Colonic mucosa (tissue), 4 donors: ENCODE results near the gene LZTFL1. TPM values are rescaled to one million over a fixed set of nuclear protein-coding genes. Genes with fewer than 3 reads are reported as not detected.

Experiments
- DNase-seq: peaks from one replicate; pipeline ENCODE4 v3.0.0-alpha.2; 2020
- H3K27ac ChIP-seq: fragments of 200-600 bp; one replicate; pipeline ENCODE4 v1.8.0; 2021
- H3K27me3 ChIP-seq: fragments of 200-600 bp; one replicate; pipeline ENCODE4 v1.8.0; 2021
- H3K36me3 ChIP-seq: fragments of 200-600 bp; one replicate; pipeline ENCODE4 v1.8.0; 2021
- H3K4me1 ChIP-seq: fragments of 200-600 bp; one replicate; pipeline ENCODE4 v1.8.0; 2021; ENCODE audit warnings: mild to moderate bottlenecking
- H3K4me3 ChIP-seq: fragments of 200-600 bp; one replicate; pipeline ENCODE4 v1.8.0; 2021
- H3K9ac ChIP-seq, 2 donors: one replicate each; pipeline ENCODE4 v1.7.0; 2013; ENCODE audit warnings: control low read depth in 2 of 2, low read depth in 2 of 2, low read length in 2 of 2
- H3K9me3 ChIP-seq: fragments of 200-600 bp; one replicate; pipeline ENCODE4 v1.8.0; 2021
- intact Hi-C: fragments of 100-400 bp; cut with DNase I; formaldehyde crosslinking; loops from one replicate; pipeline ENCODE4 v1.14.1; 2022
- total RNA-seq, 2 donors: library from RNA; stranded (reverse); fragmentation: NEBNext Ultra II Directional in 1 of 2; extraction: Animal tissue kit (Norgen Biotek cat#: 25700) in 1 of 2; gene quantifications; one replicate each; pipeline ENCODE4 v1.2.1, GENCODE V29; 2021
- TF ChIP-seq, protein P1 (sequence below): fragments of 200-600 bp; IDR thresholded peaks from one replicate; pipeline ENCODE4 v1.8.0; 2022; ENCODE audit warnings: antibody characterized with exemption, mild to moderate bottlenecking
- donor health status: healthy.
- donor health status: DM: no; HTN: no; CAD: no.
- donor health status: DM: no; HTN: no; CAD: no.

Gene LZTFL1
- total RNA-seq, 2 donors from 2014 or later = 10.5 to 11.4 TPM

DNA sequence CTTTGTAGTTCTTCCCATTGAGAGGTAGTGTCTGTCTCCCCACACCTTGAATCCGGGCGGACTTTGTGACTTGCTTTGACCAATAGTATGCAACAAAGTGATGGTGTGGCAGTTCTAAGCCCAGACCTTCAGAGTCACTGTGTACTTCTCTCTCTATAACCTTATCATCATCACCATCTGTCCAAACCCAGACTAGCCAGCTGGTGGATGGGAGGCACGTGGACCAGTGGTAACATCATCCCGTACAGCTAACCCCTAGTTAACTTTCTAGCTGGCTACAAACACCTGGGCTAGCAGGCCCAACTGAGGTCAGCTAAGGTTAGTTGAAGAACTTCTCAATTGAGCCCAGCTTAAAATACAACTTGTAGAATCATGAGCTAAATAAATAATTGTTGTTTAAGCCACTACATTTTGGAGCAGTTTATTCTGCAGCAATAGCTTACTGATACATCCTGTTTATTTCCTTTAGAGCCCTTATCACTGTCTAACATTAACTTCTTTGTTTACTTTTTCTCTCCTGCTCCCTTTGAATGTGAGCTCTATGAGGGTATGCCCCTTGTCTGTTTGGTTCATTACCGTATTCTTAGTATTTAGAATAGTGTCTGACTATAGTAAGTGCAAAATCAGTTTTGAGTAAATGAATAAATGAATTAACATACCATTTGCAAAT, 32.9 kb upstream of the LZTFL1 start:
- Histone ChIP-seq H3K4me3 (no peak overlapping the region), H3K4me1 (no peaks in the 10 kb centered on the region), H3K36me3 (no peaks in the 10 kb centered on the region), H3K27ac (no peak overlapping the region), H3K9ac (no peak overlapping the region), H3K27me3 (no peaks in the 10 kb centered on the region), H3K9me3 (no peaks in the 10 kb centered on the region)
- TF ChIP-seq, protein P1, sequence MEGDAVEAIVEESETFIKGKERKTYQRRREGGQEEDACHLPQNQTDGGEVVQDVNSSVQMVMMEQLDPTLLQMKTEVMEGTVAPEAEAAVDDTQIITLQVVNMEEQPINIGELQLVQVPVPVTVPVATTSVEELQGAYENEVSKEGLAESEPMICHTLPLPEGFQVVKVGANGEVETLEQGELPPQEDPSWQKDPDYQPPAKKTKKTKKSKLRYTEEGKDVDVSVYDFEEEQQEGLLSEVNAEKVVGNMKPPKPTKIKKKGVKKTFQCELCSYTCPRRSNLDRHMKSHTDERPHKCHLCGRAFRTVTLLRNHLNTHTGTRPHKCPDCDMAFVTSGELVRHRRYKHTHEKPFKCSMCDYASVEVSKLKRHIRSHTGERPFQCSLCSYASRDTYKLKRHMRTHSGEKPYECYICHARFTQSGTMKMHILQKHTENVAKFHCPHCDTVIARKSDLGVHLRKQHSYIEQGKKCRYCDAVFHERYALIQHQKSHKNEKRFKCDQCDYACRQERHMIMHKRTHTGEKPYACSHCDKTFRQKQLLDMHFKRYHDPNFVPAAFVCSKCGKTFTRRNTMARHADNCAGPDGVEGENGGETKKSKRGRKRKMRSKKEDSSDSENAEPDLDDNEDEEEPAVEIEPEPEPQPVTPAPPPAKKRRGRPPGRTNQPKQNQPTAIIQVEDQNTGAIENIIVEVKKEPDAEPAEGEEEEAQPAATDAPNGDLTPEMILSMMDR = no peak
- no peak for DNase-seq
- intact Hi-C loops = no loop called here

GRCh38 chr3:45873638-45874037, 31.7 kb upstream of the LZTFL1 start:
- TF ChIP-seq, protein P1 = no peak
- intact Hi-C loops = no loop called here
- Histone ChIP-seq H3K9me3 (no peaks in the 10 kb centered on the region), H3K36me3 (no peaks in the 10 kb centered on the region), H3K9ac (no peak overlapping the region), H3K27ac (no peak overlapping the region), H3K4me3 (no peak overlapping the region), H3K4me1 (no peaks in the 10 kb centered on the region), H3K27me3 (no peaks in the 10 kb centered on the region)
- DNase-seq = no peak

DNA sequence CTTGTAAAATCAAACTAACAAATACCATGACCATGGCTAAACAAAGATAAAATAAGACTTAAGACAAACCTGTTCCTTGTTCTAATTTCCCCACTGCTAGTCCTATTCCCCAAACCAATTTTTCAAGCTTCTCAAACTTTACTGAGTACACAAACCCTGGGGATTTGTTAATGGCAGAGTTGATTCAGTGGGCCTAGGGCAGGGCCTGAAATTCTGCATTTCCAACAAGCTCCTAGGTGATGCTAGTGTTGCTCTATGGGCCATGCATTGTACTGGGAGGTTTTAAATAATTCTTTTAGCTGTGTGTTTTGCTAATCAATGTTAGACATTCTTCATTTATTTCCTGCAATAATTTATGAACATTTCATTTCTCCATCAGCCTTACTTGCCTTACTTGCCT, 31.1 kb upstream of the LZTFL1 start:
- Histone ChIP-seq H3K9ac (no peak overlapping the region), H3K27me3 (no peaks in the 10 kb centered on the region), H3K9me3 (no peaks in the 10 kb centered on the region), H3K27ac (no peak overlapping the region), H3K4me1 (no peaks in the 10 kb centered on the region), H3K4me3 (no peak overlapping the region), H3K36me3 (no peaks in the 10 kb centered on the region)
- intact Hi-C loops = no loop called here
- no peak for DNase-seq
- TF ChIP-seq, protein P1 = no peak

DNA sequence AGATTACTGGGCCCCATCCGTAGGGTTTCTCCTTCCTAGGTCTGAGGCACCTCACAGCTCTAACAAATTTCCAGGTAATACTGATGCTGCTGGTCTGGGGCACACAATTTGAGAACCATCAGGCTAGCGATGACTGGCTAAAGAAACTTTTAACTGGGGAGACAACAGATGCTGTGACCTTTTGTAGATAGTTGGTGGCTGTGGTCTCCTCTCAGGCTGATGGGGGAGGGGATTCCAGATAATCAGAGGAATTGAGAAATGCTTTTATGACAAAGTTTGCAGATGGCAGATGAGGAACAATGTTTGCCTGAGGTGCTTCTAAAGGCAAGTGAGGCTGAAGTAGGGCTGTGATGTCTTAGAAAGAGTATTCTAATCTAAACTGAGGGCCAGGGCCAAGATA, 30.6 kb upstream of the LZTFL1 start:
- Histone ChIP-seq H3K27ac (no peak overlapping the region), H3K4me1 (no peaks in the 10 kb centered on the region), H3K9me3 (no peaks in the 10 kb centered on the region), H3K36me3 (no peaks in the 10 kb centered on the region), H3K4me3 (no peak overlapping the region), H3K9ac (no peak overlapping the region), H3K27me3 (no peaks in the 10 kb centered on the region)
- no peak for DNase-seq
- TF ChIP-seq, protein P1 = no peak
- intact Hi-C loops = no loop called here

GRCh38 chr3:45871780-45872179, 29.9 kb upstream of the LZTFL1 start:
- Histone ChIP-seq H3K9ac (no peak overlapping the region), H3K4me1 (no peaks in the 10 kb centered on the region), H3K27ac (no peak overlapping the region), H3K4me3 (no peak overlapping the region), H3K36me3 (no peaks in the 10 kb centered on the region), H3K27me3 (no peaks in the 10 kb centered on the region), H3K9me3 (no peaks in the 10 kb centered on the region)
- intact Hi-C loops = no loop called here
- TF ChIP-seq, protein P1 = no peak
- DNase-seq = no peak
